Measurements from ENCODE around the gene KIR2DL1.

The KIR2DL1 gene

DNA sequence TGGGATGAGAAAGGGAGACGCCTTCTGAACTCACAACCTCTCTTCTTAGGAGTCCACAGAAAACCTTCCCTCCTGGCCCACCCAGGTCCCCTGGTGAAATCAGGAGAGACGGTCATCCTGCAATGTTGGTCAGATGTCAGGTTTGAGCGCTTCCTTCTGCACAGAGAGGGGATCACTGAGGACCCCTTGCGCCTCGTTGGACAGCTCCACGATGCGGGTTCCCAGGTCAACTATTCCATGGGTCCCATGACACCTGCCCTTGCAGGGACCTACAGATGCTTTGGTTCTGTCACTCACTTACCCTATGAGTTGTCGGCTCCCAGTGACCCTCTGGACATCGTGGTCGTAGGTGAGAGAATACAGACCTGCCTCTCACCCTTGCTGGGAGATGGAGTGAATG lies 42.0 kb upstream of the KIR2DL1 start:
- Histone ChIP-seq H3K4me1 (ENCODE audit: control insufficient read depth in 2 of 2, insufficient read depth in 1 of 2, low read depth in 1 of 2, low read length in 2 of 2) (no peaks in the 10 kb centered on the region), H2BK12ac (ENCODE audit: low read length) (no peak overlapping the region), H3K23ac (ENCODE audit: low read depth, low read length, poor library complexity) (no peak overlapping the region), H3K36me3 (replicated peaks in 1 of 2; ENCODE audit: control insufficient read depth in 2 of 2, insufficient read depth in 2 of 2, low read length in 2 of 2) (no peaks in the 10 kb centered on the region), H2AK5ac (ENCODE audit: low read depth, low read length) (no peak overlapping the region), H3K9ac (ENCODE audit: low read depth, low read length, poor library complexity) (no peak overlapping the region), H2AFZ (ENCODE audit: low read length) (no peak overlapping the region), H3K18ac (ENCODE audit: low read length) (no peak overlapping the region), H3K4me3 (ENCODE audit: low read length in 2 of 2) (no peak overlapping the region), H3K79me1 (ENCODE audit: low read depth, low read length) (no peaks in the 10 kb centered on the region), H3K14ac (ENCODE audit: low read length) (no peak overlapping the region), H3K9me3 (replicated peaks in 1 of 2; ENCODE audit: control insufficient read depth in 2 of 2, insufficient read depth in 1 of 2, low read depth in 1 of 2, low read length in 2 of 2) (peaks cover 0 to 41% of the 10 kb centered on the region in 2 donors), H4K91ac (ENCODE audit: low read depth, low read length, poor library complexity) (no peak overlapping the region), H3K27ac (replicated peaks; ENCODE audit: low read length) (no peak overlapping the region), H2BK120ac (ENCODE audit: low read depth, low read length) (no peak overlapping the region), H3K27me3 (ENCODE audit: control insufficient read depth in 3 of 3, insufficient read depth in 3 of 3, low read depth in 1 of 3, low read length in 3 of 3) (peaks cover 0 to 4% (median 0%) of the 10 kb centered on the region in 3 experiments), H2BK5ac (ENCODE audit: low read length) (no peak overlapping the region), H2BK15ac (ENCODE audit: low read length) (no peak overlapping the region), H3K4ac (ENCODE audit: low read length) (no peak overlapping the region), H4K8ac (ENCODE audit: low read depth, low read length) (no peak overlapping the region), H3K4me2 (ENCODE audit: insufficient read depth, low read length, poor library complexity, severe bottlenecking) (no peak overlapping the region)
- WGBS, 2 donors (ENCODE audit: extremely low coverage in 2 of 2, insufficient read length in 2 of 2, insufficient replicate concordance in 1 of 2) = no CpG with 5 or more reads among the region's 10 CpGs
- no peak for DNase-seq (ENCODE audit: low spot score)

DNA sequence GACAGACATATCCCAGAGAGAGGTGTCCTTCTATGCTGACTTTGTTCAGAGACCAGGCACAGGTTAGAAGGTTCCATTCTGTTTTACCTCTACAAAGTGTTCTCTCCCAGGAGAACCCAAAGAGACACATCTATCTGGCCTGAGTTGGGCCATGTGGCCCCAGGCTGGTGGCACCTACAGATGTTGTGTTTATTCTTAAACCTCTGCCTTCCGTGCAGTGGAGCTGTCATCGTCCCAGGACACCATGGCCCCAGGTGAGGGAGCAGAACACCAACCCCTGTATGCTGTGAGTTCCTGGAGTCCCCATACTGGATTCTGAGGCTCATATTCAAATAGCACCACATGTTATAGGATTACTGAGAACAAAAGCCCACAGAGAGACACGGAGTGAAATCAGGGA lies 41.4 kb upstream of the KIR2DL1 start:
- no peak overlapping the region for H3K23ac ChIP-seq (ENCODE audit: low read depth, low read length, poor library complexity)
- no peak overlapping the region for H4K8ac ChIP-seq (ENCODE audit: low read depth, low read length)
- no peak overlapping the region for H3K9ac ChIP-seq (ENCODE audit: low read depth, low read length, poor library complexity)
- H3K79me1 ChIP-seq (ENCODE audit: low read depth, low read length) = no peaks in the 10 kb centered on the region
- H3K36me3 ChIP-seq (replicated peaks in 1 of 2; ENCODE audit: control insufficient read depth in 2 of 2, insufficient read depth in 2 of 2, low read length in 2 of 2) = no peaks in the 10 kb centered on the region
- no peak for DNase-seq (ENCODE audit: low spot score)
- H3K4me1 ChIP-seq (ENCODE audit: control insufficient read depth in 2 of 2, insufficient read depth in 1 of 2, low read depth in 1 of 2, low read length in 2 of 2) = no peaks in the 10 kb centered on the region
- H2AK5ac ChIP-seq (ENCODE audit: low read depth, low read length) = no peak overlapping the region
- H2BK120ac ChIP-seq (ENCODE audit: low read depth, low read length) = no peak overlapping the region
- H2BK5ac ChIP-seq (ENCODE audit: low read length) = no peak overlapping the region
- peaks cover 0 to 10% (median 0%) of the 10 kb centered on the region in 3 experiments for H3K27me3 ChIP-seq (ENCODE audit: control insufficient read depth in 3 of 3, insufficient read depth in 3 of 3, low read depth in 1 of 3, low read length in 3 of 3)
- H2BK15ac ChIP-seq (ENCODE audit: low read length) = no peak overlapping the region
- peak overlapping the region in 1 of 2 donors; percentile 34 for H3K4me3 ChIP-seq (ENCODE audit: low read length in 2 of 2)
- no peak overlapping the region for H3K27ac ChIP-seq (replicated peaks; ENCODE audit: low read length)
- no CpG with 5 or more reads among the region's 3 CpGs for WGBS, 2 donors (ENCODE audit: extremely low coverage in 2 of 2, insufficient read length in 2 of 2, insufficient replicate concordance in 1 of 2)
- H2BK12ac ChIP-seq (ENCODE audit: low read length) = no peak overlapping the region
- no peak overlapping the region for H4K91ac ChIP-seq (ENCODE audit: low read depth, low read length, poor library complexity)
- H3K4ac ChIP-seq (ENCODE audit: low read length) = no peak overlapping the region
- H3K4me2 ChIP-seq (ENCODE audit: insufficient read depth, low read length, poor library complexity, severe bottlenecking) = no peak overlapping the region
- H3K9me3 ChIP-seq (replicated peaks in 1 of 2; ENCODE audit: control insufficient read depth in 2 of 2, insufficient read depth in 1 of 2, low read depth in 1 of 2, low read length in 2 of 2) = peaks cover 0 to 44% of the 10 kb centered on the region in 2 donors
- no peak overlapping the region for H3K18ac ChIP-seq (ENCODE audit: low read length)
- no peak overlapping the region for H3K14ac ChIP-seq (ENCODE audit: low read length)
- no peak overlapping the region for H2AFZ ChIP-seq (ENCODE audit: low read length)

DNA sequence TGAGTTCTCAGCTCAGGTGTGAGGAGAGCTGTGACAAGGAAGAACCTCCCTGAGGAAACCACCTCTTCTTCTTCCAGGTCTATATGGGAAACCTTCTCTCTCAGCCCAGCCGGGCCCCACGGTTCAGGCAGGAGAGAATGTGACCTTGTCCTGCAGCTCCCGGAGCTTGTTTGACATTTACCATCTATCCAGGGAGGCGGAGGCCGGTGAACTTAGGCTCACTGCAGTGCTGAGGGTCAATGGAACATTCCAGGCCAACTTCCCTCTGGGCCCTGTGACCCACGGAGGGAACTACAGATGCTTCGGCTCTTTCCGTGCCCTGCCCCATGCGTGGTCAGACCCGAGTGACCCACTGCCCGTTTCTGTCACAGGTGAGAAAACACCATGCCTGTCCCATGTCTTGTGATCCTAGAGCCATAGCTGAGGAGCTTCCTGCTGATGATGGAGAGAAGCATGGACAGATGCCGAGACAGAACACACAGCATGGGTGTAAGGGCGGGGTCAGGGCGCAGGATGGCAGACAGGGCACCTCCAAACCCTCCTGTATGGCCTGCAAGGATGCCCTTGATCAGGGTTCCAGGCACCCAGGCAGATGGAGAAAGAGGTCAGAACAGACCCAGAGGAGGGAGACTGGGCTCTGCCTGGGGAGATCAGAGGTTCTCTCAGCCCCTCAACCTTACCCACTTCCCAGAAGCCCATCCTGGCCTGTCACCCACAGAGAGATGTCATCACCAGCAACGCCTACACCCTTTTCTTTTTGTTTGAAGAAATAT lies 40.0 kb upstream of the KIR2DL1 start:
- no peaks in the 10 kb centered on the region for H3K79me1 ChIP-seq (ENCODE audit: low read depth, low read length)
- peaks cover 0 to 44% of the 10 kb centered on the region in 2 donors for H3K9me3 ChIP-seq (replicated peaks in 1 of 2; ENCODE audit: control insufficient read depth in 2 of 2, insufficient read depth in 1 of 2, low read depth in 1 of 2, low read length in 2 of 2)
- peaks cover 0 to 16% (median 0%) of the 10 kb centered on the region in 3 experiments for H3K27me3 ChIP-seq (ENCODE audit: control insufficient read depth in 3 of 3, insufficient read depth in 3 of 3, low read depth in 1 of 3, low read length in 3 of 3)
- H3K4me2 ChIP-seq (ENCODE audit: insufficient read depth, low read length, poor library complexity, severe bottlenecking) = no peak overlapping the region
- H2AFZ ChIP-seq (ENCODE audit: low read length) = no peak overlapping the region
- no peak overlapping the region for H2BK120ac ChIP-seq (ENCODE audit: low read depth, low read length)
- no CpG with 5 or more reads among the region's 15 CpGs for WGBS, 2 donors (ENCODE audit: extremely low coverage in 2 of 2, insufficient read length in 2 of 2, insufficient replicate concordance in 1 of 2)
- no peak overlapping the region for H3K23ac ChIP-seq (ENCODE audit: low read depth, low read length, poor library complexity)
- no peak overlapping the region for H2BK12ac ChIP-seq (ENCODE audit: low read length)
- no peaks in the 10 kb centered on the region for H3K36me3 ChIP-seq (replicated peaks in 1 of 2; ENCODE audit: control insufficient read depth in 2 of 2, insufficient read depth in 2 of 2, low read length in 2 of 2)
- H2BK15ac ChIP-seq (ENCODE audit: low read length) = no peak overlapping the region
- no peaks in the 10 kb centered on the region for H3K4me1 ChIP-seq (ENCODE audit: control insufficient read depth in 2 of 2, insufficient read depth in 1 of 2, low read depth in 1 of 2, low read length in 2 of 2)
- no peak overlapping the region for H4K8ac ChIP-seq (ENCODE audit: low read depth, low read length)
- no peak overlapping the region for H3K4ac ChIP-seq (ENCODE audit: low read length)
- no peak overlapping the region for H4K91ac ChIP-seq (ENCODE audit: low read depth, low read length, poor library complexity)
- no peak overlapping the region for H3K27ac ChIP-seq (replicated peaks; ENCODE audit: low read length)
- H3K14ac ChIP-seq (ENCODE audit: low read length) = no peak overlapping the region
- DNase-seq (ENCODE audit: low spot score) = no peak
- H3K4me3 ChIP-seq (ENCODE audit: low read length in 2 of 2) = no peak overlapping the region
- no peak overlapping the region for H2BK5ac ChIP-seq (ENCODE audit: low read length)
- no peak overlapping the region for H3K9ac ChIP-seq (ENCODE audit: low read depth, low read length, poor library complexity)
- no peak overlapping the region for H3K18ac ChIP-seq (ENCODE audit: low read length)
- H2AK5ac ChIP-seq (ENCODE audit: low read depth, low read length) = no peak overlapping the region

DNA sequence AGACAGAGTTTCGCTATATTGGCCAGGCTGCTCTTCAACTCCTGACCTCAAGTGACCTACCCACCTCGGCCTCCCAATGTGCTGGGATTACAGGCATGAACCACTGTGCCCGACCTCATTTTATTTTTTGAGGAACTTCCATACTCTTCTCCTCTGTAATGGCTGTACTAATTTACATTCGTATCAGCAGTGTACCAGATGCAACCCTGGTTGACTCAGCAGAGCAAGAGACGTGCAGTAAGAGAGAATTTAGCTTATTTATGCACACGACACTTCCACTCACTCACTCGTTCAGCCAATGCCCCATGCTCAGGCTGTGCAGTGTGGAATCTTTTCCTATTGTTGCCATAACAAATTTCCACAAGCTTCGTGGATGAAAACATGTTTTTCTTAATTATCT lies 38.4 kb upstream of the KIR2DL1 start:
- Histone ChIP-seq H4K91ac (ENCODE audit: low read depth, low read length, poor library complexity) (no peak overlapping the region), H2AFZ (ENCODE audit: low read length) (no peak overlapping the region), H2BK120ac (ENCODE audit: low read depth, low read length) (no peak overlapping the region), H3K18ac (ENCODE audit: low read length) (no peak overlapping the region), H2BK15ac (ENCODE audit: low read length) (no peak overlapping the region), H4K8ac (ENCODE audit: low read depth, low read length) (no peak overlapping the region), H3K27ac (replicated peaks; ENCODE audit: low read length) (no peak overlapping the region), H3K14ac (ENCODE audit: low read length) (no peak overlapping the region), H3K4ac (ENCODE audit: low read length) (no peak overlapping the region), H2AK5ac (ENCODE audit: low read depth, low read length) (no peak overlapping the region), H2BK12ac (ENCODE audit: low read length) (no peak overlapping the region), H3K79me1 (ENCODE audit: low read depth, low read length) (no peaks in the 10 kb centered on the region), H3K9me3 (replicated peaks in 1 of 2; ENCODE audit: control insufficient read depth in 2 of 2, insufficient read depth in 1 of 2, low read depth in 1 of 2, low read length in 2 of 2) (peaks cover 0 to 36% of the 10 kb centered on the region in 2 donors), H3K4me1 (ENCODE audit: control insufficient read depth in 2 of 2, insufficient read depth in 1 of 2, low read depth in 1 of 2, low read length in 2 of 2) (no peaks in the 10 kb centered on the region), H3K9ac (ENCODE audit: low read depth, low read length, poor library complexity) (no peak overlapping the region), H3K4me3 (ENCODE audit: low read length in 2 of 2) (no peak overlapping the region), H3K23ac (ENCODE audit: low read depth, low read length, poor library complexity) (no peak overlapping the region), H2BK5ac (ENCODE audit: low read length) (no peak overlapping the region), H3K27me3 (ENCODE audit: control insufficient read depth in 3 of 3, insufficient read depth in 3 of 3, low read depth in 1 of 3, low read length in 3 of 3) (peaks cover 0 to 16% (median 0%) of the 10 kb centered on the region in 3 experiments), H3K36me3 (replicated peaks in 1 of 2; ENCODE audit: control insufficient read depth in 2 of 2, insufficient read depth in 2 of 2, low read length in 2 of 2) (no peaks in the 10 kb centered on the region), H3K4me2 (ENCODE audit: insufficient read depth, low read length, poor library complexity, severe bottlenecking) (no peak overlapping the region)
- no peak for DNase-seq (ENCODE audit: low spot score)
- no CpG with 5 or more reads among the region's 8 CpGs for WGBS, 2 donors (ENCODE audit: extremely low coverage in 2 of 2, insufficient read length in 2 of 2, insufficient replicate concordance in 1 of 2)

Data from neuronal stem cell (in vitro differentiated cells).